ENCODE results near the gene ASNSD1.
"Not testable (repeated sequence)": the region's sequence is repeated elsewhere in the genome, so short reads cannot be mapped to it uniquely, and the experiment has no call there.

- not testable (repeated sequence) for TF ChIP-seq CTCF (IDR thresholded peaks at IDR 0.05 in 8 of 11, conservative IDR thresholded peaks at IDR 0.05 in 3 of 11); POLR2AphosphoS5 (IDR thresholded peaks at IDR 0.05)
These were observed 26.5 kb downstream of the ASNSD1 start for GRCh38 chr2:189687796-189688195.

Data from spleen (tissue), 7 donors.